GM12878 (cell line): ENCODE results near the gene PDE9A. TPM values are rescaled to one million over a fixed set of nuclear protein-coding genes. Genes with fewer than 3 reads are reported as not detected.
A peak's percentile ranks its signal among the peaks of the same experiment; 100 is the strongest.

Experiments
- ATAC-seq: fragments of 200-7000 bp; cut with Tn5 transposase; 3 replicates; pipeline ENCODE4 v1.9.1; 2020; ENCODE audit warnings: mild to moderate bottlenecking, moderate library complexity
- BruUV-seq: library from RNA; stranded (reverse); fragments of 400-500 nt; replicated peaks from 2 replicates; lab custom pipeline; 2021; lab: Mats Ljungman, UMichigan
- CTCF ChIA-PET: fragments of 300-600 bp; sonication (Branson Sonifier 250); formaldehyde crosslinking; extraction: SDS; loops from one replicate; lab custom pipeline; 2021; ENCODE audit warnings: inconsistent platforms; lab: Yijun Ruan, JAX
- POLR2A ChIA-PET: fragments of 350-600 bp; formaldehyde crosslinking; extraction: SDS; loops from one replicate; lab custom pipeline; 2021; ENCODE audit warnings: inconsistent platforms; lab: Charles Lee
- RAD21 ChIA-PET: fragments of 300-600 bp; sonication (Branson Sonifier 250); formaldehyde crosslinking; loops from one replicate; lab custom pipeline; 2023; ENCODE audit warnings: antibody characterized with exemption; ENCODE audit not compliant: unreplicated experiment; lab: Charles Lee
- SMC1A ChIA-PET: fragments of 300-600 bp; sonication (Branson Sonifier 250); formaldehyde crosslinking; loops from one replicate; lab custom pipeline; 2023; ENCODE audit not compliant: unreplicated experiment, uncharacterized antibody; lab: Charles Lee
- DNase-seq: peaks from one replicate; pipeline ENCODE4 v3.0.0-alpha.2; 2011; ENCODE audit warnings: low read depth, low spot score
- FAIRE-seq: peaks from 3 replicates; lab custom pipeline; 2011; peaks lifted over from hg19 to GRCh38; lab: Jason Lieb, UNC
- H2AFZ ChIP-seq: 2 replicates; pipeline ENCODE4 v1.6.0; 2011; ENCODE audit warnings: low read depth, low read length, control low read depth; ENCODE audit not compliant: control insufficient read depth
- H3K27ac ChIP-seq: 2 replicates; pipeline ENCODE4 v1.5.1; 2011; ENCODE audit warnings: control low read depth; ENCODE audit not compliant: control insufficient read depth, insufficient read depth
- H3K27me3 ChIP-seq, 2 experiments: replicated peaks in 1 of 2; 2 replicates each; pipeline versions ENCODE4 v1.6.0 to v1.6.1; 2011; ENCODE audit warnings: low read length in 1 of 2; ENCODE audit not compliant: control insufficient read depth in 2 of 2, insufficient read depth in 2 of 2
- H3K36me3 ChIP-seq, 2 experiments: 2 replicates each; pipeline ENCODE4 v1.5.1; 2011; ENCODE audit warnings: low read length in 1 of 2; ENCODE audit not compliant: control insufficient read depth in 2 of 2, insufficient read depth in 2 of 2
- H3K4me1 ChIP-seq: 2 replicates; pipeline ENCODE4 v1.6.1; 2011; ENCODE audit warnings: mild to moderate bottlenecking, low read length, moderate library complexity, mixed read lengths; ENCODE audit not compliant: control insufficient read depth, insufficient read depth
- H3K4me2 ChIP-seq: 2 replicates; pipeline ENCODE4 v1.6.0; 2011; ENCODE audit warnings: control low read depth; ENCODE audit not compliant: control insufficient read depth, insufficient read depth
- H3K4me3 ChIP-seq: fragments of 200-600 bp; sonication (generic); 2 replicates; pipeline ENCODE4 v1.5.1; 2016
- H3K79me2 ChIP-seq: 2 replicates; pipeline ENCODE4 v1.6.0; 2011; ENCODE audit warnings: low read length; ENCODE audit not compliant: control insufficient read depth, insufficient read depth
- H3K9ac ChIP-seq: 2 replicates; pipeline ENCODE4 v1.8.0; 2011; ENCODE audit warnings: low read length, control low read depth, mixed read lengths; ENCODE audit not compliant: control insufficient read depth, insufficient read depth
- H3K9me3 ChIP-seq: replicated peaks from 3 replicates; pipeline ENCODE4 v1.5.1; 2011; ENCODE audit warnings: mild to moderate bottlenecking, low read length; ENCODE audit not compliant: control insufficient read depth, insufficient read depth
- H4K20me1 ChIP-seq: 2 replicates; pipeline ENCODE4 v1.6.0; 2011; ENCODE audit not compliant: control insufficient read depth, insufficient read depth
- FOXK2 ChIP-seq: fragments of 450-650 bp; IDR thresholded peaks from 2 replicates; pipeline ENCODE4 v1.6.1; 2017; ENCODE audit warnings: mild to moderate bottlenecking, moderate library complexity
- HDAC6 ChIP-seq: fragments of 200-600 bp; sonication (generic); IDR thresholded peaks from one replicate; pipeline ENCODE4 v1.8.0; 2017; ENCODE audit warnings: antibody characterized with exemption; ENCODE audit not compliant: unreplicated experiment
- IKZF1 ChIP-seq: fragments of 450-650 bp; conservative IDR thresholded peaks from 2 replicates; pipeline ENCODE4 v1.6.1; 2017; ENCODE audit warnings: antibody characterized with exemption, mild to moderate bottlenecking
- KLF5 ChIP-seq: fragments of 450-650 bp; IDR thresholded peaks from 2 replicates; pipeline ENCODE4 v1.6.1; 2014; ENCODE audit warnings: mild to moderate bottlenecking; ENCODE audit not compliant: partially characterized antibody
- MTA3 ChIP-seq: IDR thresholded peaks from 2 replicates; pipeline ENCODE4 v1.6.1; 2012; ENCODE audit warnings: low read length, inconsistent platforms, borderline replicate concordance
- NFYA ChIP-seq: IDR thresholded peaks from 2 replicates; pipeline ENCODE4 v1.6.1; 2011; ENCODE audit warnings: low read depth, mild to moderate bottlenecking, low read length, improper control_type of control experiment, borderline replicate concordance
- PAX8 ChIP-seq: fragments of 450-650 bp; IDR thresholded peaks from 2 replicates; pipeline ENCODE4 v1.6.1; 2017; ENCODE audit warnings: mild to moderate bottlenecking, moderate library complexity
- POLR2AphosphoS5 ChIP-seq: IDR thresholded peaks from 2 replicates; pipeline ENCODE4 v1.6.1; 2011; ENCODE audit warnings: mild to moderate bottlenecking, low read length, inconsistent platforms
- RFX5 ChIP-seq: IDR thresholded peaks from 2 replicates; pipeline ENCODE4 v1.6.1; 2011; ENCODE audit warnings: low read depth, low read length, improper control_type of control experiment
- TCF3 ChIP-seq: IDR thresholded peaks from 2 replicates; pipeline ENCODE4 v1.6.1; 2012; ENCODE audit warnings: low read depth, mild to moderate bottlenecking, low read length, borderline replicate concordance; ENCODE audit not compliant: insufficient read depth
- ZNF24 ChIP-seq: fragments of 450-650 bp; IDR thresholded peaks from 2 replicates; pipeline ENCODE4 v1.6.1; 2017; ENCODE audit warnings: antibody characterized with exemption, mild to moderate bottlenecking
- ZNF622 ChIP-seq: fragments of 450-650 bp; IDR thresholded peaks from 2 replicates; pipeline ENCODE4 v1.6.1; 2017; ENCODE audit warnings: mild to moderate bottlenecking, inconsistent platforms
- WGBS: methylation state at CpG from one replicate; pipeline ENCODE4 v1.1.6; 2016; ENCODE audit warnings: low lambda C conversion rate; ENCODE audit not compliant: insufficient replicate concordance, insufficient coverage; ENCODE audit errors: missing lambda C conversion rate; 5-methylcytosine and 5-hydroxymethylcytosine counted together
- in situ Hi-C: fragments of 300-500 bp; cut with MboI; formaldehyde crosslinking; loops from 9 replicates; pipeline ENCODE4 v1.14.3; 2018; ENCODE audit warnings: mixed read lengths
- intact Hi-C: fragments of 100-400 bp; cut with micrococcal nuclease; formaldehyde crosslinking; loops from one replicate; pipeline ENCODE4 v1.14.2; 2022; ENCODE audit not compliant: unreplicated experiment
- polyA plus RNA-seq, 11 experiments: library from polyadenylated mRNA; depleted of rRNA in 4 of 11; unstranded in 6 of 11; stranded (reverse) in 5 of 11; fragments of >200 nt; fragmentation: Nextera tagmentation in 4 of 11; fragmentation: Illumina TruSeq in 1 of 11; extraction: Ambion mirVana in 4 of 11; extraction: Trizol in 1 of 11; gene quantifications; 1 replicate in 1 of 11; 2 replicates in 10 of 11; pipeline versions ENCODE4 v1.2.1 to v1.2.3, GENCODE V29; 2011 to 2016; ENCODE audit warnings: inconsistent platforms in 2 of 11, missing spikeins in 2 of 11, low read depth in 1 of 11
- total RNA-seq, 4 experiments: library from RNA; depleted of rRNA in 3 of 4; stranded (reverse); fragments of >200 nt in 3 of 4; fragmentation: Illumina TruSeq in 1 of 4; extraction: Trizol in 1 of 4; gene quantifications; 2 replicates each; pipeline versions ENCODE4 v1.2.1 to v1.2.3, GENCODE V29; 2013 to 2021
- TF ChIP-seq, protein P1 (sequence below): IDR thresholded peaks from 2 replicates; pipeline ENCODE4 v1.6.1; 2012; ENCODE audit warnings: low read depth, low read length, improper control_type of control experiment
- TF ChIP-seq, protein P2 (sequence below): IDR thresholded peaks from 2 replicates; pipeline ENCODE4 v1.6.1; 2012; ENCODE audit warnings: low read length, inconsistent platforms
- TF ChIP-seq, protein P3 (sequence below): IDR thresholded peaks from 2 replicates; pipeline ENCODE4 v1.6.1; 2011; ENCODE audit warnings: borderline replicate concordance, low read depth, mild to moderate bottlenecking, moderate library complexity, low read length; ENCODE audit not compliant: insufficient read depth, poor library complexity, severe bottlenecking
- TF ChIP-seq, protein P4 (sequence below): IDR thresholded peaks from 2 replicates; pipeline ENCODE4 v1.6.1; 2011; ENCODE audit warnings: mild to moderate bottlenecking, low read depth, low read length, moderate library complexity; ENCODE audit not compliant: insufficient replicate concordance
- TF ChIP-seq, protein P5 (sequence below): IDR thresholded peaks from 2 replicates; pipeline ENCODE4 v1.6.1; 2011; ENCODE audit warnings: low read depth, low read length, improper control_type of control experiment, borderline replicate concordance

The PDE9A gene
- total and polyA plus RNA-seq, 10 of the 15 experiments (the other 5 are each of a cell fraction or from before 2014, with no cell fraction given), result 0.08 to 0.45 (median 0.20) TPM; not detected in 1

DNA sequence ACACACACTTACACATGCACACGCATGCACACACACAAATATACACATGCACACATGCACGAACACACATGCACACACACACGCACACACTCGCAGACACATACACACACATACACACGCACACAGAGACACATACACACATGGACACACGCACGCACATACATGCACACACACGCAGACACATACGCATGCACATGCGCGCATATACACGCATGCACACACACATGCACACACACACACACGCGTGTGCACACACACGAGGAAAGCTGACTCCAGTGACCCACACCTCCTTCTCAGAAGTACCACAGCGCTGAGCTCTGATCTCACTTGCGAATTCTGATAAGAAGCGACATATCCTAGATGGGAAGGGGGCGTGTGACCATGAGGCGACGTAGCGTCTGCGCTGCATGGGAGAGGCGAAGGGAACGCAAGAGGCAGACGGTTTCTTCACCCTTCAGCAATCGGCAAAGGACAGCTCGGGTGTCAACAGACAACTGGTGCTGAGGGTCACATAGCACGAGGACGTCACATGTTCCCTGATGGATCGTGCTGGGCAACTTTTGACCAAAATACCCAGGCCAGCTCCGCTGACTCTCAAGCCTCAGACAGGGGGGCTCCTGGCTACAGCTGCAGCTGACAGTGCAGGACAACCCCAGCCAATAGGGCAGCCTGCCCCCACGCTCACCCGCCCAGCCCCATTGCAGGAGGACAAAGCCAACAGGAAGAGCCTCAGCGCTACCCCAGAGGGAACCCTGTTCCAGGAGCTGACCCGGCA is 16.0 kb upstream of the PDE9A start:
- in situ Hi-C loops, result no loop called here
- no TSS peak for BruUV-seq

More for the DNA sequence above, 16.0 kb upstream of the PDE9A start:
- ChIA-PET RAD21 (no interaction called here), SMC1A (no interaction called here), CTCF (interaction anchor here (0.6 kb wide), 1 partner anchor 189 kb away, joined by 4 read pairs; no protein-coding TSS in a partner anchor)
- Histone ChIP-seq H3K4me3 (no peak overlapping the region), H3K4me1 (no peaks in the 10 kb centered on the region), H3K79me2 (no peaks in the 10 kb centered on the region), H3K9ac (no peak overlapping the region), H3K36me3 (no peaks in the 10 kb centered on the region), H4K20me1 (no peaks in the 10 kb centered on the region), H2AFZ (no peak overlapping the region)
- FAIRE-seq, result no peak
- ATAC-seq, result no peak
- TF ChIP-seq, protein P1, sequence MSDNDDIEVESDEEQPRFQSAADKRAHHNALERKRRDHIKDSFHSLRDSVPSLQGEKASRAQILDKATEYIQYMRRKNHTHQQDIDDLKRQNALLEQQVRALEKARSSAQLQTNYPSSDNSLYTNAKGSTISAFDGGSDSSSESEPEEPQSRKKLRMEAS, result no peak
- TF ChIP-seq HDAC6 (no peak), NFYA (no peak), MTA3 (no peak), RFX5 (no peak), TCF3 (0 out of 2 replicates have a peak, but pooled peaks have one; percentile 55), PAX8 (no peak), KLF5 (no peak), ZNF24 (no peak), IKZF1 (no peak), FOXK2 (no peak), ZNF622 (no peak), POLR2AphosphoS5 (no peak)
- TF ChIP-seq, protein P2, sequence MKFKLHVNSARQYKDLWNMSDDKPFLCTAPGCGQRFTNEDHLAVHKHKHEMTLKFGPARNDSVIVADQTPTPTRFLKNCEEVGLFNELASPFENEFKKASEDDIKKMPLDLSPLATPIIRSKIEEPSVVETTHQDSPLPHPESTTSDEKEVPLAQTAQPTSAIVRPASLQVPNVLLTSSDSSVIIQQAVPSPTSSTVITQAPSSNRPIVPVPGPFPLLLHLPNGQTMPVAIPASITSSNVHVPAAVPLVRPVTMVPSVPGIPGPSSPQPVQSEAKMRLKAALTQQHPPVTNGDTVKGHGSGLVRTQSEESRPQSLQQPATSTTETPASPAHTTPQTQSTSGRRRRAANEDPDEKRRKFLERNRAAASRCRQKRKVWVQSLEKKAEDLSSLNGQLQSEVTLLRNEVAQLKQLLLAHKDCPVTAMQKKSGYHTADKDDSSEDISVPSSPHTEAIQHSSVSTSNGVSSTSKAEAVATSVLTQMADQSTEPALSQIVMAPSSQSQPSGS, result no peak
- TF ChIP-seq, protein P3, sequence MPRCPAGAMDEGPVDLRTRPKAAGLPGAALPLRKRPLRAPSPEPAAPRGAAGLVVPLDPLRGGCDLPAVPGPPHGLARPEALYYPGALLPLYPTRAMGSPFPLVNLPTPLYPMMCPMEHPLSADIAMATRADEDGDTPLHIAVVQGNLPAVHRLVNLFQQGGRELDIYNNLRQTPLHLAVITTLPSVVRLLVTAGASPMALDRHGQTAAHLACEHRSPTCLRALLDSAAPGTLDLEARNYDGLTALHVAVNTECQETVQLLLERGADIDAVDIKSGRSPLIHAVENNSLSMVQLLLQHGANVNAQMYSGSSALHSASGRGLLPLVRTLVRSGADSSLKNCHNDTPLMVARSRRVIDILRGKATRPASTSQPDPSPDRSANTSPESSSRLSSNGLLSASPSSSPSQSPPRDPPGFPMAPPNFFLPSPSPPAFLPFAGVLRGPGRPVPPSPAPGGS, result peak; percentile 96
- TF ChIP-seq, protein P4, sequence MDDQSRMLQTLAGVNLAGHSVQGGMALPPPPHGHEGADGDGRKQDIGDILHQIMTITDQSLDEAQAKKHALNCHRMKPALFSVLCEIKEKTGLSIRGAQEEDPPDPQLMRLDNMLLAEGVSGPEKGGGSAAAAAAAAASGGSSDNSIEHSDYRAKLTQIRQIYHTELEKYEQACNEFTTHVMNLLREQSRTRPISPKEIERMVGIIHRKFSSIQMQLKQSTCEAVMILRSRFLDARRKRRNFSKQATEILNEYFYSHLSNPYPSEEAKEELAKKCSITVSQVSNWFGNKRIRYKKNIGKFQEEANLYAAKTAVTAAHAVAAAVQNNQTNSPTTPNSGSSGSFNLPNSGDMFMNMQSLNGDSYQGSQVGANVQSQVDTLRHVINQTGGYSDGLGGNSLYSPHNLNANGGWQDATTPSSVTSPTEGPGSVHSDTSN, result peak; percentile 61
- TF ChIP-seq, protein P5, sequence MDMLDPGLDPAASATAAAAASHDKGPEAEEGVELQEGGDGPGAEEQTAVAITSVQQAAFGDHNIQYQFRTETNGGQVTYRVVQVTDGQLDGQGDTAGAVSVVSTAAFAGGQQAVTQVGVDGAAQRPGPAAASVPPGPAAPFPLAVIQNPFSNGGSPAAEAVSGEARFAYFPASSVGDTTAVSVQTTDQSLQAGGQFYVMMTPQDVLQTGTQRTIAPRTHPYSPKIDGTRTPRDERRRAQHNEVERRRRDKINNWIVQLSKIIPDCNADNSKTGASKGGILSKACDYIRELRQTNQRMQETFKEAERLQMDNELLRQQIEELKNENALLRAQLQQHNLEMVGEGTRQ, result no peak
- TF ChIP-seq, all 136 proteins: peak for 3
- no peak overlapping the region for H3K27ac ChIP-seq
- POLR2A ChIA-PET, result no interaction called here
- WGBS, result 71% methylated on average over 36 of the region's 36 CpGs
- H3K27me3 ChIP-seq, result peaks cover 0 to 3% of the 10 kb centered on the region in 2 experiments; a peak in 2 of 4 replicates
- no peak overlapping the region for H3K4me2 ChIP-seq
- intact Hi-C loops, result no loop called here
- H3K9me3 ChIP-seq, result no peaks in the 10 kb centered on the region
- no peak for DNase-seq
